H1 (cell line): ENCODE results near the gene MIS18BP1. TPM values are rescaled to one million over a fixed set of nuclear protein-coding genes. Genes with fewer than 3 reads are reported as not detected.

Source experiments
- CTCF ChIA-PET: fragments of 300-600 bp; sonication (Branson Sonifier 250); formaldehyde crosslinking; loops from one replicate; lab custom pipeline; 2021; ENCODE audit not compliant: partially characterized antibody; lab: Charles Lee
- POLR2A ChIA-PET: fragments of 300-600 bp; sonication (Branson Sonifier 250); formaldehyde crosslinking; loops from one replicate; lab custom pipeline; 2021; ENCODE audit warnings: inconsistent platforms; ENCODE audit not compliant: partially characterized antibody; lab: Charles Lee
- DNase-seq, 2 experiments: peaks; one replicate each; pipeline versions ENCODE4 v3.0.0 to v3.0.0-alpha.2; 2010 to 2022; ENCODE audit warnings: low spot score in 2 of 2, low read depth in 1 of 2, mixed read lengths in 1 of 2
- FAIRE-seq: peaks from 2 replicates; lab custom pipeline; 2011; peaks lifted over from hg19 to GRCh38; lab: Jason Lieb, UNC
- H2AFZ ChIP-seq: 2 replicates; pipeline ENCODE4 v1.8.1; 2012; ENCODE audit warnings: low read length, inconsistent platforms
- H2AK5ac ChIP-seq: 2 replicates; pipeline ENCODE4 v1.6.1; 2013; ENCODE audit warnings: low read depth, low read length
- H2BK120ac ChIP-seq: replicated peaks from 2 replicates; pipeline ENCODE3; 2013; ENCODE audit warnings: low read depth, low read length, inconsistent platforms
- H2BK12ac ChIP-seq: 2 replicates; pipeline ENCODE4 v1.6.1; 2013; ENCODE audit warnings: low read depth, low read length
- H2BK15ac ChIP-seq: 2 replicates; pipeline ENCODE4 v1.6.1; 2013; ENCODE audit warnings: low read length
- H2BK20ac ChIP-seq: 2 replicates; pipeline ENCODE4 v1.6.1; 2013; ENCODE audit warnings: low read length
- H2BK5ac ChIP-seq: 2 replicates; pipeline ENCODE4 v1.6.1; 2013; ENCODE audit warnings: low read depth, low read length
- H3K14ac ChIP-seq: 2 replicates; pipeline ENCODE4 v1.6.1; 2013; ENCODE audit warnings: inconsistent platforms; ENCODE audit not compliant: insufficient read length
- H3K18ac ChIP-seq: 2 replicates; pipeline ENCODE4 v1.6.1; 2013; ENCODE audit warnings: low read length; ENCODE audit errors: extremely low read depth
- H3K23ac ChIP-seq: 2 replicates; pipeline ENCODE4 v1.6.1; 2013; ENCODE audit warnings: inconsistent platforms; ENCODE audit not compliant: insufficient read length
- H3K23me2 ChIP-seq: 2 replicates; pipeline ENCODE4 v1.6.1; 2013; ENCODE audit warnings: low read depth, low read length
- H3K27ac ChIP-seq: 2 replicates; pipeline ENCODE4 v1.6.1; 2011; ENCODE audit warnings: low read depth, low read length, inconsistent platforms
- H3K27me3 ChIP-seq, 4 experiments: replicated peaks in 1 of 4; 1 replicate in 1 of 4; 2 replicates in 3 of 4; pipeline versions ENCODE4 v1.6.1 to v1.8.1; 2011 to 2013; ENCODE audit warnings: low read length in 3 of 4, mild to moderate bottlenecking in 3 of 4, inconsistent platforms in 2 of 4, mixed read lengths in 2 of 4, moderate library complexity in 1 of 4; ENCODE audit not compliant: control insufficient read depth in 3 of 4, insufficient read depth in 3 of 4; ENCODE audit errors: extremely low read depth in 1 of 4
- H3K36me3 ChIP-seq, 4 experiments: 2 replicates each; pipeline versions ENCODE4 v1.6.1 to v1.8.1; 2011 to 2013; ENCODE audit warnings: mild to moderate bottlenecking in 4 of 4, low read length in 3 of 4, moderate library complexity in 2 of 4, control low read depth in 1 of 4, inconsistent platforms in 1 of 4; ENCODE audit not compliant: insufficient read depth in 4 of 4, control insufficient read depth in 2 of 4
- H3K4ac ChIP-seq: replicated peaks from 2 replicates; pipeline ENCODE3; 2013; ENCODE audit warnings: low read length, low read depth, mixed read lengths, inconsistent platforms; ENCODE audit not compliant: insufficient read length
- H3K4me1 ChIP-seq, 4 experiments: replicated peaks in 1 of 4; 1 replicate in 1 of 4; 2 replicates in 3 of 4; pipeline versions ENCODE4 v1.6.1 to v1.8.1; 2011 to 2013; ENCODE audit warnings: low read length in 3 of 4, inconsistent platforms in 2 of 4, mixed read lengths in 1 of 4; ENCODE audit not compliant: insufficient read depth in 4 of 4, control insufficient read depth in 3 of 4
- H3K4me2 ChIP-seq, 2 experiments: 2 replicates each; pipeline versions ENCODE4 v1.6.1 to v1.8.1; 2011 to 2013; ENCODE audit warnings: low read depth in 2 of 2, low read length in 2 of 2, control low read depth in 1 of 2, inconsistent platforms in 1 of 2, mild to moderate bottlenecking in 1 of 2; ENCODE audit not compliant: insufficient read depth in 1 of 2
- H3K4me3 ChIP-seq, 4 experiments: fragments of 200-600, 300-600 bp in 1 of 4; sonication (generic), shearing (Covaris generic), sonication (Bioruptor Twin) in 1 of 4; 2 replicates each; pipeline versions ENCODE4 v1.5.1 to v1.8.1; 2011 to 2016; ENCODE audit warnings: low read length in 4 of 4, low read depth in 3 of 4, control low read depth in 2 of 4, inconsistent platforms in 2 of 4, mild to moderate bottlenecking in 2 of 4, mixed read lengths in 1 of 4, moderate library complexity in 1 of 4; ENCODE audit not compliant: insufficient read depth in 2 of 4; ENCODE audit errors: extremely low read depth in 1 of 4
- H3K56ac ChIP-seq: replicated peaks from 2 replicates; pipeline ENCODE3; 2013; ENCODE audit warnings: low read depth, mild to moderate bottlenecking, mixed read lengths, low read length, inconsistent platforms; ENCODE audit not compliant: insufficient read length
- H3K79me1 ChIP-seq: 2 replicates; pipeline ENCODE4 v1.6.1; 2013; ENCODE audit warnings: low read depth, low read length, control low read depth
- H3K79me2 ChIP-seq, 2 experiments: 2 replicates each; pipeline versions ENCODE4 v1.6.1 to v1.8.1; 2012 to 2013; ENCODE audit warnings: low read length in 2 of 2, mild to moderate bottlenecking in 2 of 2, inconsistent platforms in 1 of 2; ENCODE audit not compliant: insufficient read depth in 2 of 2, control insufficient read depth in 1 of 2
- H3K9ac ChIP-seq, 4 experiments: replicated peaks in 1 of 4; 1 replicate in 1 of 4; 2 replicates in 3 of 4; pipeline versions ENCODE4 v1.6.1 to v1.8.1; 2011 to 2013; ENCODE audit warnings: low read depth in 3 of 4, low read length in 3 of 4, control low read depth in 2 of 4, mild to moderate bottlenecking in 2 of 4, moderate library complexity in 2 of 4, inconsistent platforms in 1 of 4; ENCODE audit errors: extremely low read depth in 1 of 4
- H3K9me3 ChIP-seq, 2 experiments: 2 replicates each; pipeline versions ENCODE4 v1.6.1 to v1.8.1; 2012 to 2013; ENCODE audit warnings: mild to moderate bottlenecking in 2 of 2, moderate library complexity in 2 of 2, control low read depth in 1 of 2, inconsistent platforms in 1 of 2, low read depth in 1 of 2, low read length in 1 of 2, mixed read lengths in 1 of 2; ENCODE audit not compliant: insufficient read depth in 2 of 2
- H4K20me1 ChIP-seq, 2 experiments: replicated peaks in 1 of 2; 2 replicates each; pipeline versions ENCODE3 to v1.8.1; 2011 to 2013; ENCODE audit warnings: inconsistent platforms in 2 of 2, low read length in 2 of 2, mild to moderate bottlenecking in 1 of 2; ENCODE audit not compliant: insufficient read depth in 2 of 2, control insufficient read depth in 1 of 2
- H4K5ac ChIP-seq: 2 replicates; pipeline ENCODE4 v1.6.1; 2013; ENCODE audit warnings: low read length, low read depth, mixed read lengths, inconsistent platforms; ENCODE audit not compliant: insufficient read length
- H4K8ac ChIP-seq: 2 replicates; pipeline ENCODE4 v1.8.0; 2013; ENCODE audit warnings: mild to moderate bottlenecking, moderate library complexity, low read length, inconsistent platforms; ENCODE audit not compliant: insufficient read depth; ENCODE audit errors: extremely low read depth
- H4K91ac ChIP-seq: replicated peaks from 2 replicates; pipeline ENCODE3; 2013; ENCODE audit warnings: low read length, mixed read lengths, inconsistent platforms; ENCODE audit not compliant: insufficient read length
- BRCA1 ChIP-seq: IDR thresholded peaks from 2 replicates; pipeline ENCODE4 v1.6.1; 2012; ENCODE audit warnings: low read depth, low read length, improper control_type of control experiment
- CEBPB ChIP-seq: IDR thresholded peaks from 2 replicates; pipeline ENCODE4 v1.6.1; 2012; ENCODE audit warnings: low read depth, low read length
- EP300 ChIP-seq, 2 experiments: IDR thresholded peaks; 1 replicate in 1 of 2; 2 replicates in 1 of 2; pipeline ENCODE4 v1.6.1; 2011 to 2012; ENCODE audit warnings: low read depth in 2 of 2, low read length in 2 of 2, mild to moderate bottlenecking in 2 of 2, borderline replicate concordance in 1 of 2, inconsistent platforms in 1 of 2, moderate library complexity in 1 of 2
- EZH2 ChIP-seq: fragments of 200-600 bp; sonication (generic); IDR thresholded peaks from 2 replicates; pipeline ENCODE4 v1.7.1; 2012; ENCODE audit warnings: low read depth, mild to moderate bottlenecking, moderate library complexity, low read length, inconsistent platforms; ENCODE audit not compliant: severe bottlenecking
- GABPA ChIP-seq: IDR thresholded peaks from 2 replicates; pipeline ENCODE4 v1.6.1; 2011; ENCODE audit warnings: mild to moderate bottlenecking, low read length, moderate library complexity, borderline replicate concordance; ENCODE audit not compliant: insufficient read depth
- GTF2F1 ChIP-seq: IDR thresholded peaks from 2 replicates; pipeline ENCODE4 v1.6.1; 2012; ENCODE audit warnings: low read depth, low read length, improper control_type of control experiment, borderline replicate concordance
- JUN ChIP-seq: IDR thresholded peaks from 2 replicates; pipeline ENCODE4 v1.6.1; 2011; ENCODE audit warnings: low read depth, mild to moderate bottlenecking, improper control_type of control experiment, low read length
- NANOG ChIP-seq: IDR thresholded peaks from 2 replicates; pipeline ENCODE4 v1.6.1; 2011; ENCODE audit warnings: low read length, low read depth, mild to moderate bottlenecking, inconsistent platforms; ENCODE audit not compliant: insufficient read depth, poor library complexity, severe bottlenecking
- RBBP5 ChIP-seq: IDR thresholded peaks from 2 replicates; pipeline ENCODE4 v1.7.1; 2012; ENCODE audit warnings: low read depth, mild to moderate bottlenecking, inconsistent platforms, low read length, moderate library complexity, borderline replicate concordance
- SUZ12 ChIP-seq: fragments of 200-600 bp; sonication (generic); IDR thresholded peaks from 2 replicates; pipeline ENCODE4 v1.6.1; 2012; ENCODE audit warnings: mild to moderate bottlenecking, inconsistent platforms, low read length, moderate library complexity, mixed read lengths
- TAF1 ChIP-seq: IDR thresholded peaks from 2 replicates; pipeline ENCODE4 v1.6.1; 2011; ENCODE audit warnings: mild to moderate bottlenecking, low read depth, low read length
- TAF7 ChIP-seq: optimal IDR thresholded peaks from 2 replicates; pipeline ENCODE3; 2011; ENCODE audit warnings: low read depth, mild to moderate bottlenecking, inconsistent platforms, low read length, moderate library complexity, borderline replicate concordance
- TBP ChIP-seq: IDR thresholded peaks from 2 replicates; pipeline ENCODE4 v1.6.1; 2011; ENCODE audit warnings: low read depth, low read length, improper control_type of control experiment
- ZNF274 ChIP-seq: IDR thresholded peaks from 2 replicates; pipeline ENCODE4 v1.7.0; 2012; ENCODE audit warnings: low read length, borderline replicate concordance; ENCODE audit errors: extremely low read depth
- WGBS, 2 experiments: shearing (Covaris generic) in 1 of 2; methylation state at CpG; one replicate each; pipeline versions ENCODE4 v1.1.6 to v1.1.7; 2013 to 2015; ENCODE audit warnings: low lambda C conversion rate in 2 of 2, mixed read lengths in 2 of 2, inconsistent platforms in 1 of 2, low coverage in 1 of 2, missing lambda C conversion rate in 1 of 2; ENCODE audit not compliant: insufficient replicate concordance in 2 of 2, insufficient coverage in 1 of 2, insufficient read length in 1 of 2; ENCODE audit errors: extremely low coverage in 1 of 2, missing lambda C conversion rate in 1 of 2; 5-methylcytosine and 5-hydroxymethylcytosine counted together
- polyA plus RNA-seq, 7 experiments: library from polyadenylated mRNA; depleted of rRNA in 3 of 7; stranded (reverse) in 5 of 7; unstranded in 2 of 7; fragments of >200 nt in 5 of 7; fragments of 200-250 nt in 2 of 7; gene quantifications; 1 replicate in 5 of 7; 2 replicates in 1 of 7; 4 replicates in 1 of 7; pipeline versions ENCODE4 v1.2.1 to v1.2.3, GENCODE V29; 2011 to 2013; ENCODE audit warnings: missing spikeins in 2 of 7, mixed read lengths in 2 of 7
- total RNA-seq: library from RNA; stranded (reverse); fragmentation: NEBNext Ultra II Directional; extraction: Animal tissue kit (Norgen Biotek cat#: 25700); gene quantifications from 2 replicates; pipeline ENCODE4 v1.2.1, GENCODE V29; 2021

MIS18BP1 gene
- total and polyA plus RNA-seq, 2 of the 8 experiments (the other 6 are each of a cell fraction or from before 2014, with no cell fraction given), result 12.8 to 80.5 TPM

- POLR2A ChIA-PET, result interaction anchor here (2.8 kb wide), 1 partner anchor 13 kb away, joined by 8 read pairs; no protein-coding TSS in a partner anchor
- H3K4me2 ChIP-seq, result no peak overlapping the region
- TF ChIP-seq ZNF274, result no peak
- no peak for TF ChIP-seq EP300 (IDR thresholded peaks at IDR 0.05; ENCODE audit: borderline replicate concordance in 1 of 2, low read depth in 2 of 2, low read length in 2 of 2)
- TF ChIP-seq CEBPB, result no peak
- no peak for TF ChIP-seq GABPA
- no peak for TF ChIP-seq EZH2
- TF ChIP-seq GTF2F1, result no peak
- TF ChIP-seq BRCA1, result no peak
- no peak for TF ChIP-seq TAF1
- no peak for TF ChIP-seq SUZ12
- TF ChIP-seq JUN, result no peak
- TF ChIP-seq TBP, result no peak
- no peak for TF ChIP-seq NANOG
- TF ChIP-seq TAF7, result no peak
- no peak for TF ChIP-seq RBBP5
Measured at GRCh38 chr14:45254771-45255170, 1.8 kb upstream of the MIS18BP1 start.

More at GRCh38 chr14:45254771-45255170, 1.8 kb upstream of the MIS18BP1 start:
- H3K79me1 ChIP-seq, result no peaks in the 10 kb centered on the region
- no peak for DNase-seq
- no peak overlapping the region for H2BK120ac ChIP-seq
- peaks cover 20 to 32% of the 10 kb centered on the region in 2 experiments for H3K79me2 ChIP-seq
- no peak overlapping the region for H3K18ac ChIP-seq
- no peak overlapping the region for H2AK5ac ChIP-seq
- no peak overlapping the region for H2BK20ac ChIP-seq
- H4K91ac ChIP-seq, result no peak overlapping the region
- CTCF ChIA-PET, result interaction anchor here (1.2 to 8.6 kb wide), 2 partner anchors 15 to 116 kb away, joined by 3 to 85 read pairs; no protein-coding TSS in a partner anchor
- H2BK15ac ChIP-seq, result no peak overlapping the region
- no peak overlapping the region for H3K14ac ChIP-seq
- H2BK12ac ChIP-seq, result no peak overlapping the region
- no peaks in the 10 kb centered on the region for H4K20me1 ChIP-seq
- H3K9me3 ChIP-seq, result peaks cover 0 to 6% of the 10 kb centered on the region in 2 experiments; a peak in 1 of 4 replicates
- H3K36me3 ChIP-seq, result no peaks in the 10 kb centered on the region
- peaks cover 0 to 5% (median 0%) of the 10 kb centered on the region in 4 experiments; a peak in 1 of 7 replicates for H3K4me1 ChIP-seq
- H3K56ac ChIP-seq, result no peak overlapping the region
- H3K4me3 ChIP-seq, result no peak overlapping the region
- no peak for FAIRE-seq
- no peak overlapping the region for H3K4ac ChIP-seq
- H3K9ac ChIP-seq, result no peak overlapping the region
- H3K27ac ChIP-seq, result no peak overlapping the region
- no peak overlapping the region for H4K8ac ChIP-seq
- peaks cover 2% of the 10 kb centered on the region; the same call in 1 of the 2 replicates for H3K23me2 ChIP-seq
- no peaks in the 10 kb centered on the region; a peak in 1 of 7 replicates for H3K27me3 ChIP-seq
- no peak overlapping the region for H3K23ac ChIP-seq
- no peak overlapping the region for H4K5ac ChIP-seq
- WGBS, 2 experiments, result 89% methylated on average over 4 of the region's 4 CpGs; no CpG with 5 or more reads in 1 of the 2 experiments
- no peak overlapping the region for H2BK5ac ChIP-seq
- H2AFZ ChIP-seq, result no peak overlapping the region
